Subcutaneous adipose tissue (tissue), 4 donors: ENCODE results near the gene EIF1B. TPM values are rescaled to one million over a fixed set of nuclear protein-coding genes. Genes with fewer than 3 reads are reported as not detected.

ENCODE experiments used
- CTCF ChIP-seq: fragments of 450-650 bp; IDR thresholded peaks from one replicate; pipeline ENCODE4 v1.5.1; 2016; ENCODE audit warnings: low read depth, mild to moderate bottlenecking, control low read depth, antibody characterized with exemption, moderate library complexity
- total RNA-seq, 4 donors: library from RNA; depleted of rRNA; stranded (reverse); fragments of >200 nt; gene quantifications; one replicate each; pipeline ENCODE4 v1.1.0, GENCODE V29; 2016

Gene EIF1B
- total RNA-seq, 4 donors from 2014 or later: 37.5 to 62.6 (median 41.7) TPM

- no peak for TF ChIP-seq CTCF
Observed at GRCh38 chr3:40309925-40310695, 603 bp downstream of the EIF1B start.

GRCh38 chr3:40310705-40311104, 1.2 kb downstream of the EIF1B start:
- no peak for TF ChIP-seq CTCF

GRCh38 chr3:40312661-40313226, 3.2 kb downstream of the EIF1B start:
- TF ChIP-seq CTCF: no peak

GRCh38 chr3:40313975-40314860, 4.7 kb downstream of the EIF1B start:
- TF ChIP-seq CTCF: no peak

GRCh38 chr3:40317061-40317855, 7.8 kb downstream of the EIF1B start:
- no peak for TF ChIP-seq CTCF

- TF ChIP-seq CTCF: no peak
Observed at GRCh38 chr3:40321818-40322217, 12.3 kb downstream of the EIF1B start.
